SIG-M5 treated with dmso at 0.1 percent for 504 hours (cell line): ENCODE measurements around the gene ADGRG4.

Experiments
- DNase-seq: peaks from one replicate; lab custom pipeline; 2025; ENCODE audit not compliant: unreplicated experiment; lab: John Stamatoyannopoulos, UW

Gene ADGRG4

GRCh38 chrX:136453771-136454170 lies 153.0 kb downstream of the ADGRG4 start:
- no peak for DNase-seq

- DNase-seq: no peak
These were observed 155.4 kb downstream of the ADGRG4 start for GRCh38 chrX:136456133-136456532.

- no peak for DNase-seq
These were observed 156.6 kb downstream of the ADGRG4 start for GRCh38 chrX:136457303-136457917.

DNA sequence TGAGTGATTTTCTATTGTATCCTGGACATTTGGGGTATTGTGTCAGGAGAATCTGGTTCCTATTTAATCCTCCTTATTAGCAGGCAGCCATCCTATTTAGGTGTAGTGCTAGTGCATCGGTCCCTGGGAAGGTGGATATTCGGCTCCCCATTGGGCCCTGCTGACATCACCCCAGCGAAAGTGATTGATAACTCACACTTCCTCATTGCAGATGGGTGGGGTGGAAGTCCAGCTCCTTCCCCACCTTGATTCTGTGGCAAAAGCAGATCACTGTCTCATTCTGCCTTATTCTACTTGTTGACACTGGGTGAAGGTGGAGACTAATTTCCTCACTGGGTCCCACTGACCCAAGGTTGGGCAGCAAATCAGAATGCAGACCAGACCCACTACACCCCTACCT lies 163.8 kb downstream of the ADGRG4 start:
- DNase-seq: no peak
